ENCODE data around the gene DNAJC1.

DNAJC1 gene

GRCh38 chr10:22006379-22006884, 2.9 kb upstream of the DNAJC1 start:
- DNase-seq (ENCODE audit: low read depth in 1 of 2, low spot score in 1 of 2), result no peak

GRCh38 chr10:22005763-22006162, 2.2 kb upstream of the DNAJC1 start:
- DNase-seq (ENCODE audit: low read depth in 1 of 2, low spot score in 1 of 2), result no peak

GRCh38 chr10:22003964-22004281, 393 bp upstream of the DNAJC1 start:
- no peak for DNase-seq (ENCODE audit: low read depth in 1 of 2, low spot score in 1 of 2)

GRCh38 chr10:22002591-22003176, 846 bp downstream of the DNAJC1 start:
- peak in 1 of 2 donors; percentile 23 for DNase-seq (ENCODE audit: low read depth in 1 of 2, low spot score in 1 of 2)

- DNase-seq (ENCODE audit: low read depth in 1 of 2, low spot score in 1 of 2), result no peak
These were observed 8.0 kb downstream of the DNAJC1 start for GRCh38 chr10:21995557-21995956.

GRCh38 chr10:21993360-21994001, 10.0 kb downstream of the DNAJC1 start:
- DNase-seq (ENCODE audit: low read depth in 1 of 2, low spot score in 1 of 2), result no peak

- no peak for DNase-seq (ENCODE audit: low read depth in 1 of 2, low spot score in 1 of 2)
These were observed 11.7 kb downstream of the DNAJC1 start for GRCh38 chr10:21991785-21992184.

- DNase-seq (ENCODE audit: low read depth in 1 of 2, low spot score in 1 of 2), result no peak
These were observed 13.1 kb downstream of the DNAJC1 start for GRCh38 chr10:21990449-21990848.

GRCh38 chr10:21989453-21990154, 13.9 kb downstream of the DNAJC1 start:
- DNase-seq (ENCODE audit: low read depth in 1 of 2, low spot score in 1 of 2), result no peak

- no peak for DNase-seq (ENCODE audit: low read depth in 1 of 2, low spot score in 1 of 2)
These were observed 18.0 kb downstream of the DNAJC1 start for GRCh38 chr10:21985541-21985940.

- no peak for DNase-seq (ENCODE audit: low read depth in 1 of 2, low spot score in 1 of 2)
These were observed 22.4 kb downstream of the DNAJC1 start for GRCh38 chr10:21981118-21981517.

- no peak for DNase-seq (ENCODE audit: low read depth in 1 of 2, low spot score in 1 of 2)
These were observed 22.8 kb downstream of the DNAJC1 start for GRCh38 chr10:21980691-21981090.

- DNase-seq (ENCODE audit: low read depth in 1 of 2, low spot score in 1 of 2), result no peak
These were observed 25.2 kb downstream of the DNAJC1 start for GRCh38 chr10:21978191-21978862.

GRCh38 chr10:21976739-21977138, 26.8 kb downstream of the DNAJC1 start:
- DNase-seq (ENCODE audit: low read depth in 1 of 2, low spot score in 1 of 2), result no peak

- no peak for DNase-seq (ENCODE audit: low read depth in 1 of 2, low spot score in 1 of 2)
These were observed 27.2 kb downstream of the DNAJC1 start for GRCh38 chr10:21976280-21976679.

GRCh38 chr10:21975378-21975990, 28.0 kb downstream of the DNAJC1 start:
- no peak for DNase-seq (ENCODE audit: low read depth in 1 of 2, low spot score in 1 of 2)

GRCh38 chr10:21972584-21972983, 30.9 kb downstream of the DNAJC1 start:
- DNase-seq (ENCODE audit: low read depth in 1 of 2, low spot score in 1 of 2), result no peak

- no peak for DNase-seq (ENCODE audit: low read depth in 1 of 2, low spot score in 1 of 2)
These were observed 33.9 kb downstream of the DNAJC1 start for GRCh38 chr10:21969326-21970287.

GRCh38 chr10:21964983-21965665, 38.4 kb downstream of the DNAJC1 start:
- DNase-seq (ENCODE audit: low read depth in 1 of 2, low spot score in 1 of 2), result no peak

GRCh38 chr10:21962358-21962757, 41.2 kb downstream of the DNAJC1 start:
- no peak for DNase-seq (ENCODE audit: low read depth in 1 of 2, low spot score in 1 of 2)
